IPS-18c (cell line): ENCODE data around the gene TEX261.

Source experiments
- H3K4me3 ChIP-seq: 2 replicates; pipeline ENCODE4 v1.7.0; 2013; ENCODE audit warnings: low read depth, mild to moderate bottlenecking, low read length, moderate library complexity; ENCODE audit not compliant: insufficient read depth
- H3K9me3 ChIP-seq: one replicate; pipeline ENCODE4 v1.6.1; 2013; ENCODE audit warnings: mild to moderate bottlenecking, low read length, moderate library complexity; ENCODE audit not compliant: control insufficient read depth, insufficient read depth

The TEX261 gene

DNA sequence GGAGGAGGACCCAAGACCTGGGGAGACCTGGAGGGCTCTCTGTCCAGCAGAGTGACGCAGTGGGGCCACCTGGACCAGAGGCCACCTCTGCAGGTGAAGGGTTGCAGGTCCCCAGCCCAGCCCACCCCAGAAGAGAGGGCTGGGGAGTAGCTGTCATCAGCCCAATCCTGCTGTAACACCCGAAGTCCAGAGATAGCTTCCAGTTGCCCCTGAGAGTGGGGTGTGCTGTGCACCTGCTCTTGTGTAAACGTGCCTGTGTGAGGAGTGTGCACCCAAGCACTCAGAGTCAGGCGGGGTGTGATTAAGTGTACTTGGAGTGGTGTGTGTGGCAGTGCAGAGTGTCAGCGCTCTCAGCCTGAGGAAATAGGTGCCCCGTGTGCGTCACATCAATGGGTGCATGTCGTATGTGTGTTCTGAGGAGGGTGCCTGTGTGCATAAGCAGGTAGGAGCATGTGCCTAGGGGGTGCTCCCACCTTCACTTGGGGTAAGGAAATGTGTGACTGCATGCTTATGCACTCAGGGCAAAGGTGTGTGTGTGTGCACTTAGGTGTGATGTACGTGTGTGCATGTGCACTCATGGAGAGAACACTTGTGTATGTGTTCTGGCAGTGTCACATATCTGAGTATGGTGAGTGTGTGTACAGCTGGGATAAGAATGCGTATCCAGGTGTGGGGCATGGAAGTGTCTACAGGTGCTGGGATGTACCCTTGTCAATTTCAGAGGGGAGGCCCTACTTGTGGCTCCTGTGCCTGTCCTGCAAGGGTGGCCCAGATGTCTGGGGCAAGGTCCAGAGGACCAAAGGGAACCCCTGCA, 58.3 kb downstream of the TEX261 start:
- H3K4me3 ChIP-seq, result no peak overlapping the region
- H3K9me3 ChIP-seq, result no peaks in the 10 kb centered on the region
